NCI-H2196 treated with DMSO at 0.1 percent for 48 hours (cell line): ENCODE results near the gene PRM3.

Experiments
- DNase-seq: peaks from one replicate; lab custom pipeline; 2025; ENCODE audit not compliant: unreplicated experiment; lab: John Stamatoyannopoulos, UW

The PRM3 gene

GRCh38 chr16:11229432-11229831 is 44.0 kb downstream of the PRM3 start:
- no peak for DNase-seq

- no peak for DNase-seq
Measured at GRCh38 chr16:11225677-11226549, 47.5 kb downstream of the PRM3 start.

GRCh38 chr16:11224894-11225676 is 48.3 kb downstream of the PRM3 start:
- no peak for DNase-seq

GRCh38 chr16:11224096-11224893 is 49.1 kb downstream of the PRM3 start:
- no peak for DNase-seq
